Stimulated activated CD8-positive, alpha-beta memory T cell treated with anti-CD3 and anti-CD28 coated beads, Interleukin-12 subunit alpha, Interleukin-12 subunit beta, amount 100 ng/mL, for 24 hours (primary cell): ENCODE data around the gene TUBA1C.
"Not testable (repeated sequence)": the region's sequence is repeated elsewhere in the genome, so short reads cannot be mapped to it uniquely, and the experiment has no call there.

Source experiments
- DNase-seq: peaks from one replicate; pipeline ENCODE4 v3.0.0-alpha.2; 2020; ENCODE audit errors: extremely low read depth

Gene TUBA1C

DNA sequence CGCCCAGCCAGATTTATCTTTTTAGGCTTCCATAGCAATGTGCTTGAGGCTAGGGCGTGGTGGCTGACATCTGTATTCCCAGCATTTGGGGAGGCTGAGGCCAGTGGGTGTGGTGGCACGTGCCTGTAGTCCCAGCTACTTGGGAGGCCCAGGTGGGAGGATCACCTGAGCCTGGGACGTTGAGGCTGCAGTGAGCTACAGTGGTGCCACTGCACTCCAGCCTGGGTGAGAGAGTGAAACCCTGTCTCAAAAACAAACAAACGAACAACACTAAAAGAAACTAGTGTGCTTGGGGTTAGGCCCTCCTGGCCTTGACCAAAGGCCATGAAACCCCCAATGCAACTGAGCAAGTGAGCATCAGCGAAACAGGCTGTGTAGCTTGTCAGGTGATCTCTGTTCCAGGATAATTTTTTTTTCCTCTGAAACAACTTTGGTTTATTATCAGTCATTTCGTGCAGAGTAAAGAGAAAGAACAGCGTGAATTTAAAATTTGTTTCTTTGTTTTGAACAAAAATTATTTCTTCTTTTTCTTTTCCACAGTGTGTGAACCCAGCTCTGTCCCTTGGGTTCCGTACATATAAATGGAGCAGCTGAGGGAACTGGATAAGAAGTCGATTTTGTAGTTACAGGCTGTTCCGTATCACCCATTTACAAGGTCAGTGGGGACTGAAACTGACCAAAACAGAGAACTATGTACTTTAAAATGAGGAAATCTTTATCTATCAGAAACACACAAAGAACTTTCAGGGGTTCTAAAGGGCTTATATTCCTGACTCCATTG, 8.8 kb upstream of the TUBA1C start:
- no peak for DNase-seq

DNA sequence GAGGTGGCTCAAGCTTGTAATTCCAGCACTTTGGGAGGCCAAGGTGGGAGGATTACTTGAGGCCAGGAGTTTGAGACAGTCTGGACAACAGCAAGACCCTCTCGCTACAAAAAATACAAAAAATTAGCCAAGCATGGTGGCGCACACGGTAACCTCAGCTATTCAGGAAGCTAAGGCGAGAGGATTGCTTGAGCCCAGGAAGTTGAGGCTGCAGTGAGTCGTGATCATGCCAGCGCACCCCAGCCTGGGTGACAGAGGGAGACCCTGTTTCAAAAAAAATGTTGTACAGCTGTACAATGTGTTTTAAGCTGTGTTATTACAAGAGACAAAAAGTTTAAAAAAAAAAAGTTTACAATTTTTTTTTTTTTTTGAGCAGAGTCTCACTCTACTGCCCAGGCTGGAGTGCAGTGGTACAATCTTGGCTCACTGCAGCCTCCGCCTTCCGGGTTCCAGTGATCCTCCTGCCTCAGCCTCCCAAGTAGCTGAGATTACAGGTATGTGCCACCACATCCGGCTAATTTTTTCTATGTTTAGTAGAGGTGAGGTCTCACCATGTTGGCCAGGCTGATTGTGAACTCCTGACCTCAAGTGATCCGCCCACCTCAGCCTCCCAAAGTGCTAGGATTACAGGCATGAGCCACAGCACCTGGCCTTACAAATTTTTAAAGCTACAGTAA, 7.2 kb upstream of the TUBA1C start:
- DNase-seq = not testable (repeated sequence)

DNA sequence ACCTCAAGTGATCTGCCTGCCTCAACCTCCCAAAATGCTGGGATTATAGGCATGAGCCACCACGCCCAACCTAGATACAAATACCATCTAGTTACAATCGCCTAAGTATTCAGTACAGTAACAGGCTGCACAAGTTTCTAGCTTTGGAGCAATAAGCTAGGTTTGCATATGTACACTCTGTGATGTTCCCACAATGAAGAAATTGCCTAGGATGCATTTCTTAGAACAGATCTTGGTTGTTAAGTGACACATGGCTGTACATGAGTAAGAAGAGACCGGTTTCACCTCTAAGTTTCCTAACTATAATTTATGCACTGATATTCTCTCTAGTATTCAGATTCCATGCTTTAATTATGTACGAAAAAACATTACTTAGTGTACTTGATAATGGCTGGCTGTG, 5.4 kb upstream of the TUBA1C start:
- no peak for DNase-seq

DNA sequence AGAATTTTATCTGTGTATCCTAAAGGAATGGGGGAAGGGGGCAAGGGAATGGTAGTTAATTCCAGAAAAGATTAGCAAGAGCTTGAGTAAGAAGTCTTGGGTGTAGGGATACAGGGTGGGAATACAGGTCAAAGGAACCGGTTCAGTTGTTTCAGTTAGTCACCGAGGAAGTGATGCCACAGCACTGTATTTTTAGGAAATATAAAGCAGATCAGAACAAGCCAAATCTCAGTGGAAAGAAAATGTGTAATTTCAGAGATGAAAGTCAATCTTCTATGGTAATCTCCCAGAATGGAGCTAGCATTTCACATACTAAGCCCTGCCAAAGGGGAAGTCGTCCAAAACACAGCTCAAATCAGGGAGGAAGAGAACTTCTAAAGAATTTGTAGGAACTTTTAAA, 4.7 kb upstream of the TUBA1C start:
- DNase-seq = no peak

DNA sequence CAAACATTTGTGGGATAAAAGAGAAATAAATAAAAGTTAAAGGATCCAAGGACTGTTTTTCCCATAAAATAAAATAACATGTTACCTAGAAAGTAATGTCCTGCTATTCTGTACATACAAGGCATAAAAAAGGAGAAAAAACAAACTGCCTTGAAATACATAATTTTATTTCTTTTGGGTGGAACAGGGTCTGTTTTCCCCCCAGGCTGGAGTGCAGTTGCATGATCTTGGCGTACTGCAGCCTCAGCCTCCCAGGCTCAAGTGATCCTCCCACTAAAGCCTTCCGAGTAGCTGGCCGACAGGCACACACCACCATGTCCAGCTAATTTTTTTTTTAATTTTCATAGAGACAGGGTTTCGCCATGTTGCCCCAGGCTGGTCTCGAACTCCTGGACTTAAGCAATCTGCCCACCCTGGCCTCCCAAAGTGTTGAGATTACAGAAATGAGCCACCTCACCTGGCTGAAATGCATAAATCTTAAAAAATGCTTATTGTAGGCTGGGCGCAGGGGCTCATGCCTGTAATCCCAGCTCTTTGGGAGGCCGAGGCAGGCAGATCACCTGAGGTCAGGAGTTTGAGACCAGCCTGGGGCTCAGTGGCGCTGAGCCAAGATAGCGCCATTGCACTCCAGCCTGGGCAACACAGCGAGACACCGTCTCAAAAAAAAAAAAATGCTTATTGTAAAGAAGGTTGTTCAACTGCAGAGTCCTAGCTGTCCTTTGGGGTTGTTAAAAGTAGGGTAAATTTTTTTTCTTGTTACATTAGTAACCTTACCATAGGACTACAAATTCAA, 4.1 kb upstream of the TUBA1C start:
- no peak for DNase-seq

DNA sequence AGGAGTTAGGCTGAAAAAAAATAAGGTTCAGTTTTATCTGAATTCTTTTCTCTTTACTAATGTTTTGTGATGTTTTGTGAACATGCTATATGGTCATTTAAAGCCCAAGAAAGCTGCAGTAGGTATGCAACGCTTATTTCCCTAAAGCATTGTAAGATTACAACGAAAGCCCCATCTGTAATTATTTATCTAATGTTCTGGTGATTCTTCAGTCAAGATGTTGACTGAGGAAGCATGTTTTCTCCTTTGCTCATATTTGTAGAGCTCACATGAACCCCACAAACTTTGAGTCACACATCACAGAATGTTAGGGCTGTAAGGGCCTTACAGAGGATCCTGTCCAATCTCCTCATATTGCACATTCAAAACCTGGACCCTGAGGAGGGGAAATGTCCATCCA, 3.2 kb upstream of the TUBA1C start:
- no peak for DNase-seq

DNA sequence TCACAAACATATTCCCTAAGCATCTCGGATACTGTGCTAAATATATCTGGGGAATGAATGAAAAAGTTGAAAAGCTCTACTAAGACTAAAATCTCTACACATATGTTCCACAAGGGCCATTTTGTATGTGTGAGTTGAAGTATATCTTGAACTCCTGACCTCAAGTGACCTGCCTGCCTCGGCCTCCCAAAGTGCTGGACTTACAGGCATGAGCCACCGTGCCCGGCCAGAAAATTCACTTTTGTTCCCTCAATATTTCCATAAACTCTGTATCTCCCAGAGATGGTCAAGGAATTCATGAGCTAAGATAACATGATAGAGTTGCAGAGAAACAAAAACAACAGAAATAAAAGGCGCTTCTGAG, 1.5 kb upstream of the TUBA1C start:
- no peak for DNase-seq

DNA sequence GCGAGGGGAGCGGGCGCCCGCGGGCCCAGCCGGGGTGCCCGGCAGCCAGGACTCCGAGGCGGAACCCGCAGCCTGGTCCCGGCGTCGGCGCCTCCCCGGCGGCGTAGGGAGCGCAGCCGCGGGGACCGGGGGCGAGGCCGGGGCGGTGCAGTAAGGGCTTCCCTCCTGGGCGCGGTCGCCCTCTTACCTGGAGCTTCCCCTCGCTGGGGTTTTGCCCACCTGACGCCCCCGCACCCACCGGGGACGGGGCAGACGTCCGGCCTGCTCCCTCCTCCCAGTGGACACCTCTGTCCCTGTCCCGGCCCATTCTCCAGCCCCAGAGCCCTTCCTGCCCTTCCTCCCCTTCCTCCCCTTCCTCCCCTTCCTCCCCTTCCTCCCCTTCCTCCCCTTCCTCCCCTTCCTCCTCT, 413 bp upstream of the TUBA1C start:
- peak; percentile 7 for DNase-seq

DNA sequence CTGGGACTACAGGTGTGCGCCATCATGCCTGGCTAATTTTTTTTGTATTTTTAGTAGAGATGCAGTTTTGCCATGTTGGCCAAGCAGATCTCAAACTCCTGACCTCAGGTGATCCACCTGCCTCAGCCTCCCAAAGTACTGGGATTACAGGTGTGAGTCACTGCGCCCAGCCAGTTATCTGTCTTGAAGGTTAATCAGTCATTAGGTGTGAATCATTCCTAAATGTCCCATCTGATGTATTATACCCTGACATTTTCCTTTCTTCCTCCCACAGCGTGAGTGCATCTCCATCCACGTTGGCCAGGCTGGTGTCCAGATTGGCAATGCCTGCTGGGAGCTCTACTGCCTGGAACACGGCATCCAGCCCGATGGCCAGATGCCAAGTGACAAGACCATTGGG, 4.3 kb downstream of the TUBA1C start:
- not testable (repeated sequence) for DNase-seq

DNA sequence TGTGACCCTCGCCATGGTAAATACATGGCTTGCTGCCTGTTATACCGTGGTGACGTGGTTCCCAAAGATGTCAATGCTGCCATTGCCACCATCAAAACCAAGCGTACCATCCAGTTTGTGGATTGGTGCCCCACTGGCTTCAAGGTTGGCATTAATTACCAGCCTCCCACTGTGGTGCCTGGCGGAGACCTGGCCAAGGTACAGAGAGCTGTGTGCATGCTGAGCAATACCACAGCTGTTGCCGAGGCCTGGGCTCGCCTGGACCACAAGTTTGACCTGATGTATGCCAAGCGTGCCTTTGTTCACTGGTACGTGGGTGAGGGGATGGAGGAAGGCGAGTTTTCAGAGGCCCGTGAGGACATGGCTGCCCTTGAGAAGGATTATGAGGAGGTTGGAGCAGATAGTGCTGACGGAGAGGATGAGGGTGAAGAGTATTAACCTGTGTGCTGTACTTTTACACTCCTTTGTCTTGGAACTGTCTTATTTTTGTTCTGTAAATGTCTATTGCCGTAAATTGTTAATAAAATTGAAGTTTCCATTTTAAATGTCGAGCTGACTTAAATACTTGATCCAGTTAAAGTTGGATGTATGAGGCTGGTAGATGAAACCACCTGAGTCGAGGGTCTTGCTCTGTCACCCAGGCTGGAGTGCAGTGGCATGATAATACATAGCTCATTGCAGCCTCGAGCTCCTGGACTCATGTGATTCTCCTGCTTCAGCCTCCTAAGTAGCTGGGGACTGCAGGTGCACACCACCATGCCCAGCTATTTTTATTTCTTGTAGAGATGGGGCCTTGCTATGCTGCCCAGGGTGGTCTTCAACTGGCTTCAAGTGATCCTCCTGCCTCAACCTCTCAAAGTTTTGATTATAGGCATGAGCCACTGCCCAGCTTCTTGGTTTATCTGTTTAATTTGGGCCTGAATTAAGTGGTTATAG, 8.2 kb downstream of the TUBA1C start:
- no peak for DNase-seq

DNA sequence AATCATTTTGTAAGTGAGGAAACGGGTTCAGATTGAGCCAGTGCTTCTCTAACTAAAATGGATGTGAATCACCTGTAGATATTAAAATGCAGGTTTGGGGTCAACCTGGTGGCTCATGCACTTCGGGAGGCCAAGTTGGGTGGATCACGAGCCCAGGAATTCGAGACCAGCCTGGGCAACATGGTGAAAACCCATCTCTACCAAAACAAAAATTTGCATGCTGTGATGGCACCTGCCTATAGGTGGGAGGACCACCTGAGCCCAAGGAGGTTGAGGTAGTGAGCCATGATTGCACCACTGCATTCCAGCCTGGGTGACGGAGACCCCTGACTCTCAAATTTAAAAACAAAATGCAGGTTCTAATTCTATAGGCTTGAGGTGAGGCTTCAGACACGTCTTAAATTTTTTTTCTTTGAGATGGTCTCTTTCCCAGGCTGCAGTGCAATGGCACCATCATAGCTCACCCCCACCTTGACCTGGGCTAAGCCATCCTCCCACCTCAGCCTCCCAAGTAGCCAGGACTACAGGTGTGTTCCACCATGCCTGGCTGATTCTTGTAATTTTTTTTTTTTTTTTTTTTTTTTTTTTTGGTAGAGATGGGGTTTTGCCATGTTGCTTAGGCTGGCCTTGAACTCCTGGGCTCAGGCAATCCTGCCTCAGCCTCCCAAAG, 9.0 kb downstream of the TUBA1C start:
- DNase-seq = no peak

DNA sequence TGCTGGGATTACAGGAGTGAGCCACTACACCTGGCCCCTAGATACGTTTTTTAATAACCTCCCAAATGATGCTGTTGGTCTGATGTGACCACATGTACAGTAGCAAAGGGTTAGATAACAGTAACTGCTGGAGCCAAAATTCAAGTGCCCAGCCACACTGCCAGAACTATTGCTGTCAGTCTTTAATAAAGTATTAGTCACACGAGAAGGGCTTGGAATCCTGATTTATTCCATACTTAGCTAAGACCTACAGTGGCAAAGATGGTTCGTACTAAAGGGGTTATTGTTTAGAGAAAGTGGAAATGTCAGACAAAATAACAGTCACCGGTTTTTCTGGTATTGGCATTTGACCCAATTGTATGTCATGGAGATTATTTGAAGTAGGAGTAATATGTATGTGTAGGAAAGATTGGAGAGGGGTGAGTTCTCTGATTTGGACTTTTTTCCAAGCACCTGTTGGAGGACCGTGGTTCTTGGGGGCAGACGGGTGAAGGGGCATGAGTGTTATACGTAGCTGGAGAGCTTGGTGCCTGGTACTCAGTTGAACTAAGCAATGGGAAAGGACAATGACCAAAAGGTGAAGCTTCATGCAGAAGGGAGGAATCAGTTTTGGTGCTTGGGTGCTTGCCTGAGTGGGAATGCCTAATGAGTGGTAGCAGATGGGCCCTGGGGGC, 9.7 kb downstream of the TUBA1C start:
- no peak for DNase-seq

DNA sequence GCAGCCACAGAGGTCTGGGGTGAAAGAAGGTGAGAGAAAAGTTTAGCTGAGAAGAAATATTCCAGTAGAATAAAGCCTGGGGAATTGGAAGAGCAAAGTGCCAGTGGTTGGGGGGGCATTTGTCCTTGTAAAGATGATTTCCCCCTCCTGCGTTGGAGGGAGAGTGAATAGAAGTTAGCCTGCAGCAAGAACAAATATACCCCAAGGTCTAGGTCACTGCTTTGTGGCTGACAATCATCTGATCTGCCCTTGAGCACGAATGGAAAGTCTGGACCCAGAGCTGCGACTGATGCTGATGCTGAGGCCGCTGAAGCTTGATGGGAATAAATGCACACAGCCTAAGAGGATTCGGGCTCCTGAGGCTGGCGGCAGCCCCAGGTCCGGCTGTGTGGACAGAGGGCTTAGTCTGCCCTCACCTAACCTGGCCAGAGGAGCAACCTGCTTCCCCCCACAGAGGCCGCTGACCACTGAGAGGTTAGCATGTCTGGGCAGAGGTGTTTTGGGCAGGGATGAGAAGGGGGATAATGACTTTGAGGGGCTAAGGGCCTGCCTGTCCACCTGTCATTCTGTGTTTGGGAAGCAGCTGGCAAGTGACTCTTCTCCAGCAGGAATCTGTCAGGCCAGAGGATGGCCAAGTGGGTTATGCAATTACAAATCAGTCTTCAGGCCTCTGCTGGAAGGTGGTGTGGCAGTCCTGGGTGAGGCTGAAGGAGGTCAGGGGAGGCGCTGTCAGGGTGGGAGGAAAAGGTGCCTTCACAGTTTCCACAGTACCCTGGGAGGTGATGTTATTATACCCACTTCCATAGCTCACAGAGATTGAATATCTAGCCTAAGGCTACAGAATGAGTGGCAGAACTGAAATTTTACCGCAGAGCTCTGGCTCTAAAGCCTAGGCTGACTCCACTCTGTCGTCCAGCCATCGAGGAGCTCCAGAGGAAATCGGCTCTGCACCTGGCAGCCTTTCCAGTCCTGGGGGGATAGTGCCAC, 11.7 kb downstream of the TUBA1C start:
- no peak for DNase-seq

DNA sequence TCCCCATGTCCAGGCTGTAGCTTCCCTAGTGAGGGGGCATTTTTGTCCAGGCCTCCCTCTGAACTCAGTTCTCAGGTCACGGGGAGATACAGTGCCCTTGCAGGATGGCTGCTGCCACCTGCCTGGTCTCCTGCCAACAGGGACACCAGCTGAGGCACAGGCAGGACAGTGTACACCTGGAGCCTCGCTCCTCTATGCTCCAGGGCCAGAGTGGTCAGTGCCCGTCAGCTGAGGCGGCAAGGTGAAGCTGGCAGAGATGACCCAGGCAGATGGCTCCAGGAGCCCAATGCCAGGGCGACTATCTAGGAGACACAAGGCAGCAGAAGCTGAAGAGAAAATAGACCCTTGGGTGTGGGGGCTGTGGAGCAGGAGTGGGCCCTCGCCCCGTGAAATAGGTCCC, 12.6 kb downstream of the TUBA1C start:
- DNase-seq = no peak

DNA sequence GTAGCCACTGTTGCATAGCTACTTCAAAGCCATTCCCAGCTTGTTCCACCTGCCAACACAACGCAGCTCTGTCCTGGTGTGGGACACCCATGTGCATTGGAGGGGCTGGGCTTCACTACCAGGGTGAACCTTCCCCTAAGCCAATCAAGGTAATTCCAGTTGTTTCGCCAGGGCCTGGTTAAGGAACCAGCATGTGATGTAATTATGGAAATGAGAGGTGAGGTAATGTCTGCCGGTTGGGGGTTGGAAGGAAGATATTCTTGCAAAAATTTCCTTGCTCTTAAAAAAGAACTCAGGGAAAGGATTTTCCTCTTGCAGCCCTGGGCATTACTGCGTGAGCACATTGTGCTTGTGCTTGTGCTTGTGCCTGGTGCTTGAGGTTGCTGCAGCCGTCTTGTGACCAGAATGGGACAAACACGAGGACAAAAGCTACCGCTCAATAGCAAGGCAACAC, 14.9 kb downstream of the TUBA1C start:
- DNase-seq = no peak

DNA sequence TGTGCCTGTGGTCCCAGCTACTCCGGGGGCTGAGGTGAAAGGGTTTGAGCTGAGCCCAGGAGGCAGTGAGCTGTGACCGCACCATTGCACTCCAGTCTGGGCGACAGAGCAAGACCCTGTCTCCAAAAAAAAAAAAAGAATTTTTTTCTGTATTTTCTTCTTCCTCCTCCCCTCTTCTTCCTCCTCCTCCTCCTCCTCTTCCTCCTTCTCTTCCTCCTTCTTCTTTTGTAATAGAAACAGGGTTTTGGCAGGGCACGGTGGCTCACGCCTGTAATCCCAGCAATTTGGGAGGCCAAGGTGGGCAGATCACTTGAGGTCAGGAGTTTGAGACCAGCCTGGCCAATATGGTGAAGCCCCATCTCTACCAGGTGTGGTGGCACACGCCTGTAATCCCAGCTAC, 15.7 kb downstream of the TUBA1C start:
- DNase-seq = not testable (repeated sequence)

DNA sequence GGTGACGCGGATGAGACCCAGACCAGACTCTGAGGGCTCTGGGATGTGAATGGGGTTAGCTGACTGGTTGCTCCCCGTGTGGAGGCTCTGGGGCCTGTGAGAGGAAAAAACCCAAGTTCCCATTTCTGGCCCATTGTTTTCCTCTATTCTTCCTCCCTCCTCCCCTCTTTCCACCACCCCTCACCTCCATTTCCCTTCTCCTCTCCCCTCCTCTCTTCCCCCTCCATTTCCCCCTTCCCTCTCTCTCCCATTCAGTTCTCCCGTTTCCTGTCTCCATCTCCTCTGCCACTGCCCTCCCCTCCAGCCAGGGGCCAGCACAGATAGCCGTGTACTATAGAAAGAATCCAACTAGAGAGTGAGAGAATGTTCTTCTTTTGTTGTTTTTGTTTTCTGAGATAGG, 17.4 kb downstream of the TUBA1C start:
- DNase-seq = no peak

DNA sequence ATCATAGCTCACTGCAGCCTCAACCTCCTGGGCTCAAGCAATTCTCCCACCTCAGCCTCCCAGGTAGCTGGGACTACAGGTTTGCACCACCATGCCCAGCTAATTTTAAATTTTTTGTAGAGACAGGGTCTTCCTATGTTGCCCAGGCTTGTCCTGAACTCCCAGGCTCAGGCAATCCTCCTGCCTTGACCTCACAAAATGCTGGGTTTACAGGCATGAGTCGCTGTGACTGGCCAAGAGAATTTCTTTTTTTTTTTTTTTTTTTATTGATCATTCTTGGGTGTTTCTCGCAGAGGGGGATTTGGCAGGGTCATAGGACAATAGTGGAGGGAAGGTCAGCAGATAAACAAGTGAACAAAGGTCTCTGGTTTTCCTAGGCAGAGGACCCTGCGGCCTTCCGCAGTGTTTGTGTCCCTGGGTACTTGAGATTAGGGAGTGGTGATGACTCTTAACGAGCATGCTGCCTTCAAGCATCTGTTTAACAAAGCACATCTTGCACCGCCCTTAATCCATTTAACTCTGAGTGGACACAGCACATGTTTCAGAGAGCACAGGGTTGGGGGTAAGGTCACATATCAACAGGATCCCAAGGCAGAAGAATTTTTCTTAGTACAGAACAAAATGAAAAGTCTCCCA, 18.0 kb downstream of the TUBA1C start:
- DNase-seq = not testable (repeated sequence)
